Measurements from ENCODE around the gene VTCN1.

VTCN1 gene

DNA sequence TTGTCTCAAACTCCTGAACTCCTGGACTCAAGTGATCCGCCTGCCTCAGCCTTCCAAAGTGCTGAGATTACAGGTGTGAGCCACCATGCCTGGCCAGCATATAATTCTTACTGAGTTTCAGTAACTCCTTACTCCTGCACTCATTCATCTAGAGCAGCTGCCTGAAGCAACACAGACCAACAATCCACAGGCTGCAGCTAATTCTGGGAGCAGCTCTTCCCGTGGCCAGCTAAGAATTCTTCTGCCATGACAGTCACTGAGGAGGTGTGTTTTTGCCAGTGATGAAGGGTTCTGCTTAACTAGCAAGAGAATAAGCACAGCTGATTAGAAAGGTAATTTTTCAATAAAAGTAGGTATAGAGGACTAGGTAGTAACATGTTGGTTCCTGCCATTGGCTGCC is 5.4 kb downstream of the VTCN1 start:
- DNase-seq: no peak

DNA sequence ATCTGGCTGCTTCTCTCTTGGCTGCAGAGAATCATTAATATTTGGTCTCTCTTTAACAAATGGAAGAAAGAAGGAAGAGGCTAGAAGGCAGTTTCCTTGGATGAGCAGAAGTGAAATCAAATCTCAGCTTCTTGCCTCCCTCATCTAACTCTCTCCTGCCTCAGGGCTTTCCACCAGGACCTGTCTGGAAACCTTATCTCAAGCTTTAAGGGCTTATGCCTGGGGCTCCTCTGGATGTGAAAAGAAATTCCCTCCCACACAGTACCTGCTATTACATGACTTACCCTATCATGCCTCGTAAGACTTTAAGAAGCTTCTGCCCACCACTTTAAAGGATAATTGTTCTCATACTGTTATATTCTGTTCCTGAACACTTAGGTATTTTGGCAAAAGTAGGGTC is 8.9 kb downstream of the VTCN1 start:
- no peak for DNase-seq

DNA sequence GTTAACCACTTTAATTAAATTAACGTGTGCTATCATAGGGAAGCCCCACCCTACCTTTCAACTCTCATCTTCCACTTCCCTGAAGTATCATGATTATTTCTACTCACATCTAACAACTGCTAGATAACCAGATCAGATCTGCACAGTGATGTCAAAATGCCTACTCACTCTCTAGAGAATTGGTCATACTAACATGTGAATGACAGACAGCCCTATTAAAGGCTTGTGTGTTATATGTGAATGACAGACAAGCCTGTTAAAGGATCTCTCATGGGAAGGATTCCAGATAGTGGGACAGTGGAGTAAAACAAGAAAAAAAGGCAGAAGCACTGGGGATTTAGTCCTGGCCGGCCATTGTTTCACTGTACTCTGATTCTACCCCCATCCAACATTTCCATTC is 12.6 kb downstream of the VTCN1 start:
- no peak for DNase-seq

DNA sequence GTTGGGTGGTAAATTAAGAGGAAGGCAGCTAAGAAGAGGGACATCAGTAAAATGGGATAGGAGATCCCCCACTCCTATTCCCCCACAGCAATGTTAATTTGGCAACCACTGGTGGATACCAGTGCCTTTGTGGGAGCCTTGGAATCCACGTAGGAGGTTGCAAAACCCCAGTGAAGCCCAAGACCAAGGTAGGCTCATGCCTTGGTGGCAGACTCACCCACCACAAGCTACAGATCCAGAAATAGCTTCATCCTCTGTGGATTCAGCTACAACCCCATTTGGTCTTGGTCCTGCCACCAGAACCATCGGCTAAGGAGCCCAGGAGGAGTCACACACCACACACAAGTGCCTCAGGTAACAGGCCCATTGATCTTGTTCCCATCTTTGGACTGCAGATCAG is 21.0 kb downstream of the VTCN1 start:
- no peak for DNase-seq

GRCh38 chr1:117188816-117189437 is 21.8 kb downstream of the VTCN1 start:
- DNase-seq: no peak

DNA sequence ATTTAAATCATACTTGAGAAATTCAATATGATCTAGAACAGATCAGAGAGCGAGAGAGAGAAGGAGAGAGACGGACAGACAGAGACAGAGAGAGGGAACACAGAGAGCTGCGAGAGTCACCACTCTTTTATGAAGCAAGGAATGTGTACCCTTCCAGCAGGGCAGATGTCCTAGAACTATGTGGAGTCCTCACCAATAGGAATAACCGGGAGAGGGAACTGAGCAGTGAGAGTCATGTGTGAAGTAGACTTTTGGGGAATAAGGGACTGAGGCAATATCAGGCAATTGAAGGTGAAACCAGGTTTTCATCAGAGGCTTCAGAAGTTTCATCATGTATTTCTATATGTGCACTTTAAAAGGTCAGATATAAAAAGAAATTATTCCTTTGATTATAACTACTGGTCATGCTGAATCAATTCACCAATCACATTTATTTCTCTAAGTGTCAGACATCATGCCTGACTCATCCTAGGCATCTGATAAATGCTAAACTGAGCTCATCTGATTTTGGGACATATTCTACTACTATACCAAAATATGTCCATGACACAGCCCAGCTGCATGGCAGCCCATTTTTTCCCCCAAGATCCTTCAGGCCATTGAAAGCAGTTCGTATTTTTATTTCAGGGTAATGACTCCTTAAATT is 22.4 kb downstream of the VTCN1 start:
- DNase-seq: no peak

DNA sequence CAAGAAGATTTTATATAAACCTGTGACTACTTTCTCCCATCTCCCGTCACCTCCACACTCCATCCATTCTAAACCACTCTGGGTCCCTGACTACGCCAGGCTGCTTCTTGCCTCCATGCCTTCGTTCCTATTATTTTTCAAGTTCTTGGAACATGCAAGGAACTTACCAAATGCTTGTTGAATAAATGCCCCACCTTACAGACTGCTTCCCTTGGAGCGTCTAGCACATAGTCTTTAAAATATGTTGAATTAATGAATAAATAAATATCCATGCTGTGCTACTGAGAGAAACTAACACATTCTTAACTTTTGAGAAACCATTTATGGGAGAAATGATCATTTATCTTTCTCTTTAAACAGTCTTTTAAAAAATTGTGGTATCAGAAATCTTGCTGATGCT is 27.6 kb downstream of the VTCN1 start:
- DNase-seq: no peak

DNA sequence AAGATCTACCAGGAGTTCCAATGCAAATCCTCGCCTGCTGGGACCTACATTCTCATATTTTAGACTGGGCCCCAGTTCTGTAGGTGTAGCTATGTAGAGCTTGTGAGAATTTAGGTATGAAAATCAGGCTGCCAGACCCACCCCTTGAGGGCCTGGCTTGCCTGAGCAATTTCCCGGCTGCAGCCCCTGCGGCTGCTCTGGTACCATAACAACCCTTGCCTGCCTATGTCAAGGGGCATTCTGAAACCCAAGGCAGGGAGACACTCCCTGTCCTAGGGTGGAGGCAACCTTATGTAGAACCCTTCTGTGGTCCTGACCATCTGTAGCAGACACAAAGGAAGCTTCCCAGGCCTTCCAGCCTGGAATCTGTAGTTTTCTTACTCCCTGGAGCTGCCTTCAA is 28.4 kb downstream of the VTCN1 start:
- no peak for DNase-seq

- no peak for DNase-seq
Observed at GRCh38 chr1:117181630-117182041, 29.1 kb downstream of the VTCN1 start.

GRCh38 chr1:117180147-117180967 is 30.4 kb downstream of the VTCN1 start:
- DNase-seq: no peak

- no peak for DNase-seq
Observed at GRCh38 chr1:117179471-117179870, 31.3 kb downstream of the VTCN1 start.

- no peak for DNase-seq
Observed at GRCh38 chr1:117178756-117179155, 32.0 kb downstream of the VTCN1 start.

DNA sequence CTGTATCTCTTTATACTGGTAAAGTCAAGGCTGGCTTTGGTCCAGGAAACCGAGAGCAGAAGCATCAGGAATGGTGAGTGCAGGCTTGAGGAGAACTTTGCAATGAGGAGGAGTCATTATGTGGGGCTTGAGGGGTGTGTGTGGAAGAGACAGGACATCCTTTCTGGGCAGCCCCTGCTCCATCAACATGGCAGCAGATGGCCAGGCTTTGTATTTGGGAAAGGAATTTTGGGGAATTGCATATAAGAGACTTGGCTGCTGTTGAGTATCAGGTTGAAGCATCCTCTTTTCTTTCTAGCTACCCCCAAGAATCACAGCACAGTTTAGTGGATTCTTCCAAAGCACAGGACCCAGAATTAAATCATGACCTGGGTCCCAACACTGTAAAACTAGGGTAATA is 33.4 kb downstream of the VTCN1 start:
- no peak for DNase-seq

DNA sequence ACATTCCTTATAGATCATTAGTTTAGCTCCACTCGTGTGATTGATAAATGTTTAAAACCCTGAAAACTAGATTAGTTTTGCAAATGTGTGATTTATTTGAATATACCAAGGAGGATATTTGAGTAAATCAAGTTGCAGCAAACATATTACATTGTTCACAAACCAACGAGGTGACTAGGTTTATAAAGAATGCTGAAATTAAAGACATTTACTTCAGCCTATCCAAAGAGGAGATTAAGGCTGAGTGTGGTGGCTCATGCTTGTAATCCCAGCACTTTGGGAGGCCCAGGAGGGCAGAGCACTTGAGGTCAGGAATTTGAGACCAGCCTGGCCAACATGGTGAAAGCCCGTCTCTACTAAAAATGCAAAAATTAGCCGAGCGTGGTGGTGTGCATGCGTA is 34.1 kb downstream of the VTCN1 start:
- DNase-seq: no peak

DNA sequence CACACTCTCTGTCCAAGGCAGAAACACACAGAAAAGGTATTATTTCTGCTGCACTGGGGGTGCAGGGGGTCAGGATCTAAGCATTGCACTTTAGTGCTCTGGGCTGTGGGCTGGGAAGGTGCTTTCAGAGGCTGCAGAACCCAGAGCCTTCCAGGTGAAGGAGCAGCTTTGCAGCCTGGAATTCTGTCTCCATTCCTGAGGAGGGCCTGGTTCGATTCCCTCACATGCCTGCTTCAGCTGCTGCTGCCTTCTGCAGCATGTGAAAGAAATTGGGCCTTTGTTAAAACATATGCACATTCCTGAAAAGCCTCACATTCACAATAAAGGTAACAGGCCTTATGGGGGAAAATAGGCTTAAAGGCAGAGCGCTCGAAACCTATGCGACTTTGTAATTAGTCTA is 35.9 kb downstream of the VTCN1 start:
- no peak for DNase-seq

GRCh38 chr1:117173691-117174090 is 37.0 kb downstream of the VTCN1 start:
- no peak for DNase-seq

DNA sequence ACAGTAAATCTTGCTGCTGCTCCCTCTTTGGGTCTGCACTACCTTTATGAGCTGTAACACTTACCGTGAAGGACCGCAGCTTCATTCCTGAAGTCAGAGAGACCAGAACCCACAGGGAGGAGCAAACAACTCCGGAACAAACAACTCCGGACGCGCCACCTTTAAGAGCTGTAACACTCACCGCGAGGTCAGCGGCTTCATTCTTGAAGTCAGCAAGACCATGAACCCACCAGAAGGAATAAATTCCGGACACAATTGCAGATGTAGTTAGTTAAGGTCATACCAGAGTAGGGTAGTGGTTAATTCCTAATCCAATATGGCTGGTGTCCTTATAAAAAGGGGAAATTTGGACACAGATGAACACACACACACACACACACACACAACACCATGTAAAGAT is 37.7 kb downstream of the VTCN1 start:
- DNase-seq: no peak

GRCh38 chr1:117171900-117172511 is 38.7 kb downstream of the VTCN1 start:
- DNase-seq: no peak

GRCh38 chr1:117169871-117170596 is 40.7 kb downstream of the VTCN1 start:
- DNase-seq: no peak

- no peak for DNase-seq
Observed at GRCh38 chr1:117167402-117167801, 43.3 kb downstream of the VTCN1 start.

- DNase-seq: no peak
Observed at GRCh38 chr1:117166076-117166475, 44.7 kb downstream of the VTCN1 start.

- DNase-seq: no peak
Observed at GRCh38 chr1:117164209-117164608, 46.5 kb downstream of the VTCN1 start.

DNA sequence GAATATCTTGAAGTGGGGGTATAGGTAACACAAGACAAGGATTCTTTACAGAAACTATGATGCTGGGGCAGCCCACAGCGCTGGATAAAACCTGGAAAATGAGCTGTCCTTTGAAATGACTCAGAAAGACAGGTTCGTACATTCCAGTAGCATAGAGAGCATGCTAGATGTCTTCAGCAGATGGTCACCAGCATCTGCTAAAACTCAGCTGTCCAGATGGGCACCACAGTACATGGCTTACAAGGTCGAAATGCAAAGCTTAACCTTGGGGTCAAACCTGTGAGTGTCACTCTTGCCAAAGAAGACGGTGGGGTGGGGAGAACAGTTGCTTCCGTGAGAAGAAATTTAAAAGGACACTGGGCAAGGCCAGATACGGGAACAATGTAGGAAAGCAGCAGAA is 47.9 kb downstream of the VTCN1 start:
- no peak for DNase-seq
